Breast epithelium (tissue), 3 donors: ENCODE data around the gene TEF.

Experiments
- CTCF ChIP-seq, 3 donors: fragments of 450-650 bp; IDR thresholded peaks; one replicate each; pipeline ENCODE4 v1.5.1; 2016 to 2017; ENCODE audit warnings: antibody characterized with exemption in 3 of 3, mild to moderate bottlenecking in 3 of 3, moderate library complexity in 3 of 3
- POLR2A ChIP-seq: fragments of 450-650 bp; IDR thresholded peaks from one replicate; pipeline ENCODE4 v1.6.1; 2016; ENCODE audit warnings: antibody characterized with exemption, mild to moderate bottlenecking, moderate library complexity
- POLR2AphosphoS5 ChIP-seq, 3 donors: sonication (generic); formaldehyde crosslinking; IDR thresholded peaks; one replicate each; pipeline ENCODE4 v1.6.1; 2017; ENCODE audit warnings: antibody characterized with exemption in 3 of 3

- no peak for TF ChIP-seq CTCF (IDR thresholded peaks at IDR 0.05)
- TF ChIP-seq POLR2AphosphoS5 (IDR thresholded peaks at IDR 0.05) = no peak
- no peak for TF ChIP-seq POLR2A
Measured at GRCh38 chr22:41445129-41446056, 63.7 kb downstream of the TEF start.
